ENCODE data around the gene ZFP36L1.

GRCh38 chr14:68820999-68821683 is 28.3 kb upstream of the ZFP36L1 start:
- no peak for TF ChIP-seq CTCF (IDR thresholded peaks at IDR 0.05)
- no peak for TF ChIP-seq POLR2A (IDR thresholded peaks at IDR 0.05)
- no peak for TF ChIP-seq POLR2AphosphoS5 (IDR thresholded peaks at IDR 0.05; ENCODE audit: insufficient read depth in 1 of 2, low read depth in 1 of 2)

Data from vagina (tissue), 2 donors.